ENCODE measurements around the gene SLC37A1. TPM values are rescaled to one million over a fixed set of nuclear protein-coding genes. Genes with fewer than 3 reads are reported as not detected.

Gene SLC37A1
- total and polyA plus RNA-seq, 12 donors = 1.8 to 13.2 (median 5.5) TPM

- intact Hi-C loops (cut with DNase I) = loop anchor here in 1 of 10 donors (10.0 kb wide), 1 partner anchor 387 kb away; no protein-coding TSS in a partner anchor
- peaks cover 0 to 97% (median 0%) of the 10 kb centered on the region in 9 donors for H3K36me3 ChIP-seq
- no peak overlapping the region for H3K27ac ChIP-seq
- H3K4me3 ChIP-seq = no peak overlapping the region
- 79 to 80% methylated on average over 23 of the region's 23 CpGs for WGBS, 2 donors
- no peak for ATAC-seq
- no peak for DNase-seq
- H3K4me1 ChIP-seq = no peaks in the 10 kb centered on the region
- no peaks in the 10 kb centered on the region for H3K27me3 ChIP-seq
- TF ChIP-seq CTCF (IDR thresholded peaks at IDR 0.05) = no peak
- H3K9me3 ChIP-seq = no peaks in the 10 kb centered on the region
Measured at GRCh38 chr21:42561762-42562650, 48.4 kb downstream of the SLC37A1 start.

- Histone ChIP-seq H3K9me3 (no peaks in the 10 kb centered on the region), H3K27ac (no peak overlapping the region), H3K4me1 (no peaks in the 10 kb centered on the region), H3K27me3 (no peaks in the 10 kb centered on the region), H3K36me3 (peaks cover 0 to 97% (median 0%) of the 10 kb centered on the region in 9 donors), H3K4me3 (no peak overlapping the region)
- DNase-seq (no peak), ATAC-seq (no peak)
- TF ChIP-seq CTCF (IDR thresholded peaks at IDR 0.05) = no peak
- intact Hi-C loops (cut with DNase I) = loop anchor here in 1 of 10 donors (10.0 kb wide), 1 partner anchor 388 kb away; no protein-coding TSS in a partner anchor
- 84 to 85% methylated on average over 7 to 8 of the region's 8 CpGs for WGBS, 2 donors
Measured at GRCh38 chr21:42562816-42563215, 49.2 kb downstream of the SLC37A1 start.

GRCh38 chr21:42563261-42563660, 49.6 kb downstream of the SLC37A1 start:
- Histone ChIP-seq H3K9me3 (no peaks in the 10 kb centered on the region), H3K4me3 (no peak overlapping the region), H3K27ac (no peak overlapping the region), H3K36me3 (peaks cover 0 to 97% (median 0%) of the 10 kb centered on the region in 9 donors), H3K4me1 (no peaks in the 10 kb centered on the region), H3K27me3 (no peaks in the 10 kb centered on the region)
- ATAC-seq (no peak), DNase-seq (no peak)
- 91 to 92% methylated on average over 10 of the region's 10 CpGs for WGBS, 2 donors
- no peak for TF ChIP-seq CTCF (IDR thresholded peaks at IDR 0.05)
- intact Hi-C loops (cut with DNase I) = loop anchor here in 1 of 10 donors (10.0 kb wide), 1 partner anchor 388 kb away; no protein-coding TSS in a partner anchor

GRCh38 chr21:42563686-42564085, 50.0 kb downstream of the SLC37A1 start:
- intact Hi-C loops (cut with DNase I) = loop anchor here in 1 of 10 donors (10.0 kb wide), 1 partner anchor 389 kb away; no protein-coding TSS in a partner anchor
- peaks cover 0 to 96% (median under 1%) of the 10 kb centered on the region in 9 donors for H3K36me3 ChIP-seq
- H3K4me1 ChIP-seq = no peaks in the 10 kb centered on the region
- no peak overlapping the region for H3K4me3 ChIP-seq
- no peak for ATAC-seq
- no peak for TF ChIP-seq CTCF (IDR thresholded peaks at IDR 0.05)
- 87 to 90% methylated on average over 14 of the region's 14 CpGs for WGBS, 2 donors
- H3K27me3 ChIP-seq = no peaks in the 10 kb centered on the region
- H3K27ac ChIP-seq = no peak overlapping the region
- no peak for DNase-seq
- H3K9me3 ChIP-seq = no peaks in the 10 kb centered on the region
